C4-2B (cell line): Measurements from ENCODE around the gene RFTN1.

Experiments
- CTCF ChIP-seq: fragments of 450-650 bp; conservative IDR thresholded peaks from 2 replicates; pipeline ENCODE4 v1.5.1; 2017; ENCODE audit warnings: mild to moderate bottlenecking
- ZFX ChIP-seq: fragments of 450-650 bp; IDR thresholded peaks from 2 replicates; pipeline ENCODE4 v1.6.1; 2017

GRCh38 chr3:16382845-16383244 is 130.7 kb downstream of the RFTN1 start:
- TF ChIP-seq CTCF (no peak), ZFX (no peak)
